GM12878 (cell line): ENCODE data around the gene HDGF. TPM values are rescaled to one million over a fixed set of nuclear protein-coding genes. Genes with fewer than 3 reads are reported as not detected.

ENCODE experiments used
- ATAC-seq: fragments of 200-7000 bp; cut with Tn5 transposase; 3 replicates; pipeline ENCODE4 v1.9.1; 2020; ENCODE audit warnings: mild to moderate bottlenecking, moderate library complexity
- BruUV-seq: library from RNA; stranded (reverse); fragments of 400-500 nt; replicated peaks from 2 replicates; lab custom pipeline; 2021; lab: Mats Ljungman, UMichigan
- CTCF ChIA-PET: fragments of 300-600 bp; sonication (Branson Sonifier 250); formaldehyde crosslinking; extraction: SDS; loops from one replicate; lab custom pipeline; 2021; ENCODE audit warnings: inconsistent platforms; lab: Yijun Ruan, JAX
- POLR2A ChIA-PET: fragments of 350-600 bp; formaldehyde crosslinking; extraction: SDS; loops from one replicate; lab custom pipeline; 2021; ENCODE audit warnings: inconsistent platforms; lab: Charles Lee
- RAD21 ChIA-PET: fragments of 300-600 bp; sonication (Branson Sonifier 250); formaldehyde crosslinking; loops from one replicate; lab custom pipeline; 2023; ENCODE audit warnings: antibody characterized with exemption; ENCODE audit not compliant: unreplicated experiment; lab: Charles Lee
- SMC1A ChIA-PET: fragments of 300-600 bp; sonication (Branson Sonifier 250); formaldehyde crosslinking; loops from one replicate; lab custom pipeline; 2023; ENCODE audit not compliant: unreplicated experiment, uncharacterized antibody; lab: Charles Lee
- DNase-seq: peaks from one replicate; pipeline ENCODE4 v3.0.0-alpha.2; 2011; ENCODE audit warnings: low read depth, low spot score
- FAIRE-seq: peaks from 3 replicates; lab custom pipeline; 2011; peaks lifted over from hg19 to GRCh38; lab: Jason Lieb, UNC
- H2AFZ ChIP-seq: 2 replicates; pipeline ENCODE4 v1.6.0; 2011; ENCODE audit warnings: low read depth, low read length, control low read depth; ENCODE audit not compliant: control insufficient read depth
- H3K27ac ChIP-seq: 2 replicates; pipeline ENCODE4 v1.5.1; 2011; ENCODE audit warnings: control low read depth; ENCODE audit not compliant: control insufficient read depth, insufficient read depth
- H3K27me3 ChIP-seq, 2 experiments: replicated peaks in 1 of 2; 2 replicates each; pipeline versions ENCODE4 v1.6.0 to v1.6.1; 2011; ENCODE audit warnings: low read length in 1 of 2; ENCODE audit not compliant: control insufficient read depth in 2 of 2, insufficient read depth in 2 of 2
- H3K36me3 ChIP-seq, 2 experiments: 2 replicates each; pipeline ENCODE4 v1.5.1; 2011; ENCODE audit warnings: low read length in 1 of 2; ENCODE audit not compliant: control insufficient read depth in 2 of 2, insufficient read depth in 2 of 2
- H3K4me1 ChIP-seq: 2 replicates; pipeline ENCODE4 v1.6.1; 2011; ENCODE audit warnings: mild to moderate bottlenecking, low read length, moderate library complexity, mixed read lengths; ENCODE audit not compliant: control insufficient read depth, insufficient read depth
- H3K4me2 ChIP-seq: 2 replicates; pipeline ENCODE4 v1.6.0; 2011; ENCODE audit warnings: control low read depth; ENCODE audit not compliant: control insufficient read depth, insufficient read depth
- H3K4me3 ChIP-seq: fragments of 200-600 bp; sonication (generic); 2 replicates; pipeline ENCODE4 v1.5.1; 2016
- H3K79me2 ChIP-seq: 2 replicates; pipeline ENCODE4 v1.6.0; 2011; ENCODE audit warnings: low read length; ENCODE audit not compliant: control insufficient read depth, insufficient read depth
- H3K9ac ChIP-seq: 2 replicates; pipeline ENCODE4 v1.8.0; 2011; ENCODE audit warnings: low read length, control low read depth, mixed read lengths; ENCODE audit not compliant: control insufficient read depth, insufficient read depth
- H3K9me3 ChIP-seq: replicated peaks from 3 replicates; pipeline ENCODE4 v1.5.1; 2011; ENCODE audit warnings: mild to moderate bottlenecking, low read length; ENCODE audit not compliant: control insufficient read depth, insufficient read depth
- H4K20me1 ChIP-seq: 2 replicates; pipeline ENCODE4 v1.6.0; 2011; ENCODE audit not compliant: control insufficient read depth, insufficient read depth
- BCL3 ChIP-seq: IDR thresholded peaks from 2 replicates; pipeline ENCODE4 v1.6.1; 2011; ENCODE audit warnings: borderline replicate concordance, low read depth, mild to moderate bottlenecking, moderate library complexity, low read length; ENCODE audit not compliant: insufficient read depth, poor library complexity, severe bottlenecking
- CREB1 ChIP-seq: IDR thresholded peaks from 2 replicates; pipeline ENCODE4 v1.6.1; 2012; ENCODE audit warnings: low read depth, mild to moderate bottlenecking, inconsistent platforms
- ETV6 ChIP-seq, 2 experiments: fragments of 450-650 bp in 1 of 2; IDR thresholded peaks in 1 of 2; conservative IDR thresholded peaks in 1 of 2; 2 replicates each; pipeline ENCODE4 v1.6.1; 2014; ENCODE audit warnings: antibody characterized with exemption in 1 of 2, borderline replicate concordance in 1 of 2, low read depth in 1 of 2, mild to moderate bottlenecking in 1 of 2, moderate library complexity in 1 of 2
- EZH2 ChIP-seq: IDR thresholded peaks from 2 replicates; pipeline ENCODE4 v1.6.1; 2012; ENCODE audit warnings: low read depth, mild to moderate bottlenecking, control low read depth, inconsistent platforms, low read length, borderline replicate concordance; ENCODE audit not compliant: control insufficient read depth
- IKZF2 ChIP-seq, 2 experiments: fragments of 450-650 bp; IDR thresholded peaks; 2 replicates each; pipeline ENCODE4 v1.6.1; 2017; ENCODE audit warnings: mild to moderate bottlenecking in 2 of 2, moderate library complexity in 2 of 2
- IRF5 ChIP-seq: fragments of 450-650 bp; IDR thresholded peaks from 2 replicates; pipeline ENCODE4 v1.6.1; 2017; ENCODE audit warnings: borderline replicate concordance
- KDM1A ChIP-seq: fragments of 200-600 bp; sonication (generic); IDR thresholded peaks from 2 replicates; pipeline ENCODE4 v1.6.1; 2016; ENCODE audit warnings: borderline replicate concordance
- MTA2 ChIP-seq: fragments of 450-650 bp; IDR thresholded peaks from 2 replicates; pipeline ENCODE4 v1.6.1; 2016; ENCODE audit warnings: low read depth, mild to moderate bottlenecking, moderate library complexity
- PAX8 ChIP-seq: fragments of 450-650 bp; IDR thresholded peaks from 2 replicates; pipeline ENCODE4 v1.6.1; 2017; ENCODE audit warnings: mild to moderate bottlenecking, moderate library complexity
- POLR2A ChIP-seq: IDR thresholded peaks from 2 replicates; pipeline ENCODE4 v1.6.1; 2011; ENCODE audit warnings: low read depth, mild to moderate bottlenecking, low read length
- RUNX3 ChIP-seq: IDR thresholded peaks from 2 replicates; pipeline ENCODE4 v1.6.1; 2012; ENCODE audit warnings: low read length, inconsistent platforms
- TAF1 ChIP-seq: IDR thresholded peaks from 2 replicates; pipeline ENCODE4 v1.6.1; 2011; ENCODE audit warnings: mild to moderate bottlenecking, low read depth, low read length, borderline replicate concordance
- WGBS: methylation state at CpG from one replicate; pipeline ENCODE4 v1.1.6; 2016; ENCODE audit warnings: low lambda C conversion rate; ENCODE audit not compliant: insufficient replicate concordance, insufficient coverage; ENCODE audit errors: missing lambda C conversion rate; 5-methylcytosine and 5-hydroxymethylcytosine counted together
- in situ Hi-C: fragments of 300-500 bp; cut with MboI; formaldehyde crosslinking; loops from 9 replicates; pipeline ENCODE4 v1.14.3; 2018; ENCODE audit warnings: mixed read lengths
- intact Hi-C: fragments of 100-400 bp; cut with micrococcal nuclease; formaldehyde crosslinking; loops from one replicate; pipeline ENCODE4 v1.14.2; 2022; ENCODE audit not compliant: unreplicated experiment
- polyA plus RNA-seq, 11 experiments: library from polyadenylated mRNA; depleted of rRNA in 4 of 11; unstranded in 6 of 11; stranded (reverse) in 5 of 11; fragments of >200 nt; fragmentation: Nextera tagmentation in 4 of 11; fragmentation: Illumina TruSeq in 1 of 11; extraction: Ambion mirVana in 4 of 11; extraction: Trizol in 1 of 11; gene quantifications; 1 replicate in 1 of 11; 2 replicates in 10 of 11; pipeline versions ENCODE4 v1.2.1 to v1.2.3, GENCODE V29; 2011 to 2016; ENCODE audit warnings: inconsistent platforms in 2 of 11, missing spikeins in 2 of 11, low read depth in 1 of 11
- total RNA-seq, 4 experiments: library from RNA; depleted of rRNA in 3 of 4; stranded (reverse); fragments of >200 nt in 3 of 4; fragmentation: Illumina TruSeq in 1 of 4; extraction: Trizol in 1 of 4; gene quantifications; 2 replicates each; pipeline versions ENCODE4 v1.2.1 to v1.2.3, GENCODE V29; 2013 to 2021

HDGF gene
- total and polyA plus RNA-seq, 10 of the 15 experiments (the other 5 are each of a cell fraction or from before 2014, with no cell fraction given), result 28.3 to 372 (median 209) TPM

DNA sequence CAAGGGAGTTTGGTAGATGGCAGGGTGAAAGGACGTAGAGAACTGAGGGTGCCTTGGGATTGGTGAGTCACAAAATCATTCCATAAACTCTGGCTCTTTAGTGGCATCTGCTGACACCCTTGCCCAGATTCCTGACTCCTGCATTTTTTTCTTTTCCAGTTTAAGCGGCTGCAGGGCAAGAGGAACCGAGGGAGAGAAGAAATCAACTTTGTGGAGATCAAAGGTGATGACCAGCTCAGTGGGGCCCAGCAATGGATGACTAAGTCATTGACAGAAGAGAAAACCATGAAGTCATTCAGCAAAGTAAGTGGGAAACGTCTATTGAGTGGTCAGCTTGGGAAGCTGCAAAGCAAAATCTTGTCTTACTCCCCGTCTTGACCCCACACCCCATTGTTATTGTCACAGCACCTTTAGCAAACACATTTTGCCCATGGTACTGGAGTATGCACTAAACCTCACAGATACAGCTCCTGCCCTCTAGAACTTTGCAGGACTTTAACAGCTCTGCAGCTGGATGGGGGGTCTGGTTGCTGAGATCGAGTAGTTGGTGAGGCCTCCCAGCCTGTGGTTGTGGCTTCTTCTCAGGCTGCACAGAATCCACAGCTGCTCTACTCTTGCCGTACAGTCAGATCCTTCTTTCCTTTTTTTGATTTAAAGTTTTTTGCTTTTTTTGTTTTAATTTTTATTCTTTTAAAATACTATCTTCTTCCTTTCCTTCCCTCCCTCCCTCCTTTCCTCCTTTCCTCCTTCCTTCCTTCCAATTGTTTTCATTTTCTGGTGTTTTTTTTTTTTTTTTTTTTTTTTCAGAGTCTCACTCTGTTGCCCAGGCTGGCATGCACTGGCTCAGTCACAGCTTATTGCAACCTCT, 43.3 kb upstream of the HDGF start:
- ATAC-seq (no peak), DNase-seq (no peak), FAIRE-seq (no peak)
- TF ChIP-seq TAF1 (no peak), POLR2A (no peak), RUNX3 (no peak), CREB1 (no peak), ETV6 (conservative IDR thresholded peaks at IDR 0.05 in 1 of 2, IDR thresholded peaks at IDR 0.05 in 1 of 2; ENCODE audit: borderline replicate concordance in 1 of 2, low read depth in 1 of 2) (no peak), IRF5 (no peak), BCL3 (no peak), PAX8 (no peak), IKZF2 (IDR thresholded peaks at IDR 0.05) (no peak), MTA2 (no peak), EZH2 (no peak), KDM1A (no peak)
- ChIA-PET SMC1A (interaction anchor here (0.7 to 5.7 kb wide), 9 partner anchors 11 to 95 kb away, joined by 3 to 60 read pairs (median 3); partner anchors contain the start of genes INSRR, ISG20L2, METTL25B and NTRK1), CTCF (interaction anchor here (0.7 to 13.1 kb wide), 13 partner anchors 10 to 278 kb away, joined by 3 to 206 read pairs (median 8); partner anchors contain the start of genes INSRR, ISG20L2, METTL25B and NTRK1), POLR2A (interaction anchor here (0.7 kb wide), 2 partner anchors 68 to 591 kb away, joined by 4 to 5 read pairs; no protein-coding TSS in a partner anchor), RAD21 (interaction anchor here (6.1 to 11.9 kb wide), 2 partner anchors 66 to 67 kb away, joined by 42 to 115 read pairs; partner anchors contain the start of genes INSRR, ISG20L2, METTL25B and NTRK1)
- H2AFZ ChIP-seq, result no peak overlapping the region
- 57% methylated on average over 7 of the region's 7 CpGs for whole genome bisulfite sequencing
- intact Hi-C loops (loop anchor here (5.0 kb wide), 1 partner anchor 43 kb away; no protein-coding TSS in a partner anchor), in situ Hi-C loops (no loop called here)
- peaks cover 17% of the 10 kb centered on the region for H3K4me1 ChIP-seq
- H4K20me1 ChIP-seq, result no peaks in the 10 kb centered on the region
- H3K4me3 ChIP-seq, result no peak overlapping the region
- no peak overlapping the region for H3K27ac ChIP-seq
- H3K79me2 ChIP-seq, result no peaks in the 10 kb centered on the region
- no peak overlapping the region for H3K9ac ChIP-seq
- no TSS peak for BruUV-seq
- no peaks in the 10 kb centered on the region for H3K27me3 ChIP-seq
- peaks cover 37 to 53% of the 10 kb centered on the region in 2 experiments for H3K36me3 ChIP-seq
- no peak overlapping the region for H3K4me2 ChIP-seq
- no peaks in the 10 kb centered on the region for H3K9me3 ChIP-seq
